HG03342 (cell line): ENCODE results near the gene ZNF695.

Experiments used
- ATAC-seq: cut with Tn5 transposase; IDR thresholded peaks from one replicate; pipeline ENCODE4 v1.9.1; 2021; ENCODE audit warnings: mild to moderate bottlenecking, moderate library complexity; ENCODE audit not compliant: unreplicated experiment

ZNF695 gene

DNA sequence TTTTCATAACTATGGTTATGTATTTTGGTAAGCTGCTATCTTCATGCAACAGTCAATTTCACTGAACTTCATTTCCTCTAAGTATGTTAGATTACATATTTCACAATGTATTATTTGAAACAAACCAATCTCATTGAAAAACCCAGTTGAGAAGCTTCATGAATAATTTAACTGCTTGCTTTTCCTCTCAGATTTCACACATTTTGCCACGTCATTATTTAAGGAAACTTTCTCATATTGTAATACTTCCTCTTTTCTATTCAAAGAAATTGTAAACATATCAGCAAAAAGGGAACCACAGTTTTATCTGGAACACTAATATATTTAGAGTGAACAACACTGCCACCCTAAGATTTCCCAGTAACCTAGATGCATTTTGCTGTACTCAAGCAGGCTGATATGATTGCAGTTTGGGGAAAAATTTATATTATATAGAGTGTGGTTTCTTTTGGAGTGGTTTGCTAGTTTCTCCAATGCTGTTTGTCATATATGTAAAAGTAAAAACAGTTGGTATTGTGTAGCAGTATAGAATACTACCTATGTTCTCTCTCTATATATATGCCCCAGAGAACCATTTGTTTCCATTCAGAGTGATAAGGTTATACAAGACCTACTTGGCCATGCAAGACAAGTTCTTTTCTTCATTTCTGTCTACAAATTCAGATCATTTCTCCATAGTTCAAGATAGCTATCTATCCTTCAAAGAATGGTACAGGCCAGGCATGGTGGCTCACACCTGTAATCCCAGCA lies 47.7 kb downstream of the ZNF695 start:
- ATAC-seq = peak; percentile 77

DNA sequence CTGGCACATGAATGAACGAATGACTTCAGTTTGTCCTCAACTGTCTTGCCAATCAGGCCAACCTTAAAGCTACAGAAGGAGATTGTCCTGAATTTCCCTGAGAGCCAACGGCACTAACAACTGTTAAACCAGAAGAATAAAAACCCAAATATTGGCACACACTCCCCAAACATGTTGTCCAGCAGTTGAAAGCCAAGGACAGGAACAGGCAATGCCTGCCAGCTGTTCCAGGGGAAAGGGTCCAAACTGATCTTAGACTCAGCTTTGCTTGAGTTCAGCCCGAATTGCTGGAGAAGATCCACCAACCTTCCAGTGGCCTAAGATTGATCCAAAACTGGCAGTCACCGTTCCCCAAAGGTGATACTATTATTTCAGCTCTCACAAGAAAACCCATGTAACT lies 53.7 kb downstream of the ZNF695 start:
- no peak for ATAC-seq

- ATAC-seq = no peak
Measured at GRCh38 chr1:246951413-246951812, 56.4 kb downstream of the ZNF695 start.

DNA sequence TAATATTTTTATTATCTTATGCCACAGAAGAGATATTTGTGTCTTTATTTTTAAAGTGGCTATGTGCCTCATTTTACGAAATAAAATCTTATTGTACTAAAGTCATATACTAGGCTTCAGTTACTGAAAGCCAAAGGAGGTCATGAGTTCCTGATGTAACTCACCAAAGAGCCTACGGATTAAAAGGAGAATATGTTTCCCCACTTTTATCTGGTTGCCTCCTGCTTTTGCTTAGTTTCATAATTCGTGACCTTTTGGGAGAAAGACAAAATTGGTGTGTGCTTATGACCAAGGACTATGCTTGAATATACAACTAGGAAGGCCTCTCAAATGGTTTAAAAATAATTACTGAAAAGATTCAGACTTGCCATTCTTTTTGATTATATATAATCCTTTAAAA lies 57.9 kb downstream of the ZNF695 start:
- no peak for ATAC-seq

GRCh38 chr1:246947255-246947654 lies 60.6 kb downstream of the ZNF695 start:
- no peak for ATAC-seq

DNA sequence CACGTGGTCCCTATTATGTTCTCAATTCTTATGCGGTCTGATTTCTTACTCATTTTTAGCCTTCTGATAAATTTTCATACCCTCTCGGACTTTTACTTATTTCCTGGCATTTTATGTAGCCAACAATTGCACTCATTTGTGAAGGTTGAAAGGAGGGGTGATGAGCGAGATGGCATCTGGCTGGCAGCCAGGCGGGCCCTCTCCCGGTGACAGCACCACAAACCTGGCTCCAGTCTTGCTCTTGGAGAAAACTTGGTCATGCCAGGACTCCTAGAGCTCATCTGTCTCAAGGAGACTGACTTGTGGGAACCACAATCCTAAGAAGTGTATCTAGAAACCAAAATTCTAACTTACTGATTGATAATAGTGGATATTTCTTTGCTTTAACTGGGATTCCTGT lies 61.5 kb downstream of the ZNF695 start:
- ATAC-seq = no peak
